GM18520 (cell line): ENCODE data around the gene STX12.

Experiments used
- ATAC-seq: cut with Tn5 transposase; IDR thresholded peaks from one replicate; pipeline ENCODE4 v1.9.1; 2021; ENCODE audit not compliant: unreplicated experiment

The STX12 gene

DNA sequence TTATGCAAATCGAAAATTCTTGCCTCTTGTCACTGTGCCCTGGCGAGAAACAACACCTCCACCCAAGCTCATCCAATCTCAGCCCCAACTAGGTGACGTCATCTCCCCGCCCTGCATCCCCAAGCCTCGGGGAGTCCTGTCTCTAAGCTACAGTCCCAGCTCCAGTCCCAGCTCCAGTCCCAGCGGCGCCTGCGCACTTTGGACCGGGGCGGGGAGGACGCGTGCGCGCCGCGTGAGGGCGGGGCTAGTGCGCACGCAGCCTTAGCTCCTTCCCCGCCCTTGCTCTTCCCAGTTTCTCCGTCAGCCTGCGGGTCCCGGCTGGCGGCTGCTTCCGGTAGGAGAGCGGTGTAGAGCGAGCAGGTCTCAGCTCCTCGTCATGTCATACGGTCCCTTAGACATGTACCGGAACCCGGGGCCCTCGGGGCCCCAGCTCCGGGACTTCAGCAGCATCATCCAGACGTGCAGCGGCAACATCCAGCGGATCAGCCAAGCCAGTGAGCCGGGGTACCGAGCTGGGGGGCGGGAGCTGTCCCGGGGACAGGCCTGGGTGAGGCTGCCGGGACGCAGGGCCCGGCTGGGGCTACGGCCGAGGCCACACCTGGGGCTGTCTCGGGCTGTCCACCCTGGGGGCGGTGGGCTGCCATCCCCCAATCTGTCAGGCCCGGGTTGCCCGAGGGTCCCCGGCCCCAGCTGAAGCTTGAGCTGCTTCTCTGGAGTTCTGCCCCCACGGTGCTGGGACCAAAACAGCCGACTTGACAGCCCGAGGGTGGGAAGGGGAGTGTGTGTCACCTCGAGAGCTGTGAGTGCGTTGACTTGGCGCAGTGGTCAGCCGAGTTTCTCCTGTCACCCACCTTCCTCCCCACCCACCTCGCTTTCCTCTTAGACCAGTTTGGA, at the start of gene STX12:
TSS of gene STX12 (plus strand) at position 288 of the 894 bp plus-strand sequence. CDS start at position 377, 89 bp downstream.
- peak; percentile 88 for ATAC-seq

DNA sequence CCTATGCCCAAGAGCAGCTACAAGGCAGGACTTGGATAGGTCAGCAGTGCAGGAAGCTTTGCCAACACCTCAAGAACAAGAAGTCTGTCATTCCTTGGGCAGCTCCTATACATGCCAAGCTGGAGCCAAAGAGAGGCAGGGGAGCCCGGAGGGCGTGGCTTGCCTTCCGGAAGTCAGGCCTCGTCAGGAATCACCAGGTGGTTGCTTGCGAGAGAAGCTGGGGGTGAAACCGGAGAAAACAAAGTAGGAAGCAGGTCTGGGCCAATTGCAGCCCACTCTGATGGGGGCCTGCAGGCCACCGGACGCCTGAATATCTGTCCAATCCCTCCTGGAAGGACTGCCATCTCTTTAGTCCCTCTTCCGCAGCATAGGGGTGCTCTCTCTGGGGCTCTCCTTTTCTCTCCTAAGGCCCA, 48.1 kb upstream of the STX12 start:
- no peak for ATAC-seq

DNA sequence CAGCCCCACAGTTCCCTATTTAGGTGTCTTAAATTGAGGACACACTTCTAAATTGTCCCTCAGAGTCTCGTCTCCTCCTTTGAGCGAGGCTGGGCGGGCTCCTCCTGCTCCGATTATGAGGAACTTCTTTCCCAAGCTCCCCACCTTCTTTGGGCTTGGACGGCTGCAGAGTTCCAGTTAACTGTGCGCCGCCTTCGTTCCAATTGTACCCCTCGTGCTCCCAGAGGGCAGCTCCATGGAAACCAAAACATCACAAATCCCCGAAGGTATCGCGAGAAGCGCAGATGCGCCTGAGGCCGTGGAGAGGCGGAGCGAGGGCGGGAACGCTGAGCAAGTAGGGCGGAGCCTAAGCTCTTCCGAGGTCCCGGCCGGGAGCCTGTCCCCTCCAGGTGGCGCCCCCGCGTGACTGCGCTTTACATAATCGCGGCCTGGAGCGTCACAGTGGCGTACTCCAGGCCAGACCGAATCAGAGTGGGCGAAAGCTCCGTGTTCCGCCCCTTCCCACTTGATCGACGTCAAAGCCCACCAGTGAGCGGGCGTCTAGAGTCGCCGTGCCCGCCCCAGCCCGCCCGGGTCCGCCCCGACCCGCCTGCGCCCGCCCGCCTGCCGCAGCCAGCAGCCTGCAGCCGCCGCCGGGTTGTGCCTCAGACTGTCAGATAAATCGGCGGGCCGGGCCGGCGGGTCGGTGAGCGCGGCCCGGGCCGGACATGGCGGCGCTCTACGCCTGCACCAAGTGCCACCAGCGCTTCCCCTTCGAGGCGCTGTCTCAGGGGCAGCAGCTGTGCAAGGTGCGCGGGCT, 47.4 kb upstream of the STX12 start, which contains the start of gene FAM76A:
TSS of gene FAM76A (plus strand) at position 588 of the 799 bp plus-strand sequence. CDS start at position 708, 120 bp downstream.
- ATAC-seq = peak; percentile 95

DNA sequence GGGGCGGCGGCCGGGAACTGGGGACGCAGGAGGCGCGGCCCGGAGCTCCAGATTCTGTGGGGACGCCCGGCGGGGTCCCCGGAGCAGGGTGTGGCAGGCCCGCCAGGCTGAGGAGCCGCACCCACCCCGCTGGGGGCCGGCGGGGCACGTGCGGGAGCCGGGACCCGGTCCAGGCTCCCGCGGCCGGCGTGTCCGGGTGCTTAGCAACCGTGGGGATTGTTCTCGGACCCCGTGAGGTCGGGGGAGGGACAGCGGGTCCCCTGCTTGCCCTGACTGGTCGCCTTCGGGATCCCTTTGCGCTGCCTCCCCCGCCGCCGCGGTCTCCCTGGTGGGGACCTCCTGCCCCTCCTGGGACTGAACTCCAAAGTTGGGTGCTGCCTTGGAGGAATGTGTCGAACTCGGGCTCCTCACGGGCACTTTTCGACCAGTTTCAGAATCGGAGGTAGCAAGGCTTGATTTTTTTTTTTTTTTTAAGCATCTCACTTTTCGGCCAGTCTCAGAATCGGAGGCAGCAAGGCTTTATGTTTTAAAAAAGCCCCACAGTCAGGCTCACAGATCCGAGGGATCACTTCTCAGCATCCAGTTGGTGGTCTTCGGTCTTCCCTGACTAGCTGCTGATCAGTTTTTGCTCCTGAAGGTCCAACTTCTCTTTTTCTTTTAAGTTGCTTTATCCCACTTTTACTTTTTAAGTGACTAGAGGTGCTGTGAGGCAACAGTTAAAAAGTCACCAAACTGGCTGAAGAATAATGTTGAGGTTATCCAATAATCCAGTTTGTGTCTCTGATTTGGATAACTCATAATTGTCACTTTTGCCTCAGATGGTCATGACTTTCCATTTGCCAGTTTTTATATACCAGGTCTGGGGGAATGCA, 46.6 kb upstream of the STX12 start:
- ATAC-seq = peak; percentile 14

DNA sequence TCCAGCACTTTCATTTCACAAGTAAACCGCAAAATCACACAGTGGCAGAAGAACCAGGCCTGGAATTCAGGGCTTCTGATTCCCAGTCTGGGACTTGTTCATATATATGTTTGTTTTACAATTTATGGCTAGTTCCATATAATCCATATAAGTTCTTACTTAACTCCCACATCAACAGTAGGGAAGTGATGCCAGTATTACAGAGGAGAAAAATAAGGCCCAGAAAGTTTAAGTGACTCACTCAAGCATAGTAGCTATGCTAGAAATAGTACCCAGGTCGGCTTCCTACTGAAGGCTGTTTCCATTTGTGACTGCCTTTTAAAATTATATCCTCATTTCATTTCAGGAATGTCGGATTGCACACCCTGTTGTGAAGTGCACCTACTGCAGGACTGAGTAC, 45.9 kb upstream of the STX12 start:
- no peak for ATAC-seq

DNA sequence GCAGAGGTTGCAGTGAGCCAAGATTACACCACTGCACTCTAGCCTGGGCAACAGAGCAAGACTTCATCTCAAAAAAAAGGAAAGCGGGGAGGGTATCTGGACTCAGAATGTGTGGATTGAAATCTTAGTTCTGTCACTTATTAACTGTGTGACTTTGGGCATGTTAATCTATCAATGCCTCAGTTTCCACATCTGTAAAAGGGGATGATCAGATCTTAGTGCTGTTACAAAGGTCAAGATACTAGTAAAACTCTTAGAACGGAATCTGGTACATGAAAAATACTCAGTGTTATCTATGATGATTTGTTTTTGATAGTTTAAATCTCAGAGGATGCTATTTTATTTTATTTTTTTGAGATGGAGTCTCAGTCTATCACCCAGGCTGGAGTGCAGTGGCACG, 36.8 kb upstream of the STX12 start:
- ATAC-seq = no peak

DNA sequence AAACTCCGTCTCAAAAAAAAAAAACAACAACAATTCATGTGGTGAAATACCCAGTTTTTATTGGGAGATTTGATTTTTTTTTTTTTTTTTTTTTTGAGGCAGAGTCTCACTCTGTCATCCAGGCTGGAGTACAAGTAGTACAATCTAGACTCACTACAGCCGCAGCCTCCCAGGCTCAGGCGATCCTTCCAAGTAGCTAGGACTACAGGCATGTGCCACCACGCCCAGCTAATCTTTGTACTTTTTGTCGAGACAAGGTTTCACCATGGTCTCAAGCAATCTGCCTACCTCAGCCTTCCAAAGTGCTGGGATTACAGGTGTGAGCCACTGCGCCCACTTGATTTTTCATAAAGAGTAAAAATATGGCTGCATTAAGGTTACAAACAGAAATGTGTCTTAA, 31.9 kb upstream of the STX12 start:
- ATAC-seq = no peak

DNA sequence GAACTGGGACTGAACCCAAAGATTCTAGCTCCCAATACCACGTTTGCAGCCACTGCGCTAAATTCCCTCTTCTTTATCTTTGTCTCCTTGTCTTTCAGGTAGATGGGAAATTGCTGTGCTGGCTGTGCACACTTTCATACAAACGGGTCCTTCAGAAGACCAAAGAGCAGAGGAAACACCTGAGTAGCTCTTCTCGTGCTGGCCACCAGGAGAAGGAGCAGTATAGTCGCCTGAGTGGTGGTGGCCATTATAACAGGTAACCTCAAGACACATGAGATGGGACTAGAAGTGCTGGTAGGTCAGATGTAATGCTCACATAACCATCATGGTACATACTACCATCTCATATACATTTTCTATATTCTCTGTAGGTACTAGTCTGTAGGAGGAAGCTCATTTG, 28.5 kb upstream of the STX12 start:
- ATAC-seq = no peak

DNA sequence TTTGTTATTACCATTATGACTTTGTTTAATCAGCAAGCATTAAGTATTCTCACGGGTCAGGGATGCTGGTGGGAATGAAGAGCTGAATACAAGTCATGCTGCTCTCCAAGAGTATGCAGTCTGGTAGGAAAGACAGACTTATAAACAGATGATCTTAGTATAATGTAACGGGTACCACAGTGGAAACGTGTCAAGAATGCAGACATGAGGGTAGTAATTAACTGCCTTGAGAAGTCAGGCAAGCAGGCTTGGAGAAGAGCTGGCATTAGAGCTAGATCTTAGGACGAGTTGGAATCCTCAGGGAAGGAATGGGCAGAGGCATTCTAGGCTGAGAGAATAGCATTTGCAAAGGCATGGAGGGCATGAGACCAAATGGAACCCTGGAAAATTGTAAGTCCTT, 27.6 kb upstream of the STX12 start:
- no peak for ATAC-seq

DNA sequence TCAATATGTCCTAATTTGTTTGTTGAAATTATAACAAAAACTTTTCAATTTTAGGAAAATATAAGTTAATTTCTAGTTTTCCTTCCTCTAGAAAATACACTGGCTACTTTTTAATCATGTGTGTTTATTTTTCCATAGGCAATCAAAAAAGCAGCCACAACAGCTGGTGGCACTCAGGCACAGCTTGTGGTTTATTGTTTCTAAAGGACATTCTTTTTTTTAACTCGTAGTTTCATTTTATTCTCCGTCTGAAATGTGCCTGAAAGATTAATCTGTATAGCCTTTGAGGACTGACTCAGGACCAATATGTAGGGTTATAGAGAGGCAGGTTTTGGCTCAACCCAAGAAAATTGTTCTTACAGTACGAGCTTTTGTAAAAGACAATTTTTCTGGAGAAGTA, 20.7 kb upstream of the STX12 start:
- ATAC-seq = no peak

DNA sequence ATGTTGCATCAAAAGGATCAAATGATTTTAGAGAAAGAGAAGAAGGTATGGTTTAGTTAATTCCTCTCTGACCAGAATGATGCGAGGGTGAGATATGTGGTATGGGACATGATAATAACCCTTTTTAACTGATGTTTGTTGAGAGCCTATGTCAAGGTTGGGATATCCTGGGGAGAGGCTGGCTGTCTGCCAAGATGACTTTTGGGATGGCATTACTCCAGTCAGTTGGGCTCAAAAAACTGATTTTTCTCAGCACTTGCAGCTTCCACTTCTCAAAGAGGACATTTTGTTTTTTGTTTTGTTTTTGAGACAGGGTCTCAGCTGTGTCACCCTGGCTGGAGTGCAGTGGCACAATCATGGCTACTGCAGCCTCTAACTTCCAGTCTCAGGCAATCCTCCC, 17.7 kb upstream of the STX12 start:
- ATAC-seq = no peak

DNA sequence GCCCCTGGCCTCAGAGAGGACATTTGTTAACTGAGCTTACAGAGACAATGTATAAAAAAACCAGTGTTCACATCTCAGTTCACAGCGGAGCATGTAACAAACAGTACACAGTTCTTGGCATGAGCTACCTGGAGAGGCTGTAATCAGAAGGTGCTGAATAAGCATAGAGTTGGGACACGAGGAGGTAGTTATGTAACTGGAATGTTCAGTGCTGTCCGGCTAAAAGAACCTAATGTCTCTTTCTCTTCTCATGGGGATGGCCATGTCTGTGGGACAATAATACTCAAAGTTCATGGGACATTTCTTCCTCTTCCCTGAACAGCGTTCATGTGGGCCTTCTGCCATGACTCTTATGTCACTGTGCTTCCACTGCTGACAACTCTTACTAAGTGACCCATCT, 17.2 kb upstream of the STX12 start:
- no peak for ATAC-seq

DNA sequence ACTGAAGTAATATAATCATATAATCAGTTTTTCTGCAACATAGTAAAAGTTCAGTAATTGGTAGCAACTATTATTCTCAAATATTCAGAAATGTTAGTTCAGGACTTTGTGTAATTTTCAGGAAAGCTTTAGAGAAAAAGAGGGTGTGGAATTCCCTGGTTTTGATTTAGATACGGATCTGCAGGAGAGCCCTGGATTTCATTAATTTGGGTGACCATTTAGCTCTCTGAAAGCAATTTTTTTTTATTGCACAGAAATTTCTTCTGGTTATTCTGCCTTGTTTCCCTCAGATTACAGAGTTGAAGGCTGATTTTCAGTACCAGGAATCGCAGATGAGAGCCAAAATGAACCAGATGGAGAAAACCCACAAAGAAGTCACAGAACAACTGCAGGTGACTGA, 13.8 kb upstream of the STX12 start:
- no peak for ATAC-seq

DNA sequence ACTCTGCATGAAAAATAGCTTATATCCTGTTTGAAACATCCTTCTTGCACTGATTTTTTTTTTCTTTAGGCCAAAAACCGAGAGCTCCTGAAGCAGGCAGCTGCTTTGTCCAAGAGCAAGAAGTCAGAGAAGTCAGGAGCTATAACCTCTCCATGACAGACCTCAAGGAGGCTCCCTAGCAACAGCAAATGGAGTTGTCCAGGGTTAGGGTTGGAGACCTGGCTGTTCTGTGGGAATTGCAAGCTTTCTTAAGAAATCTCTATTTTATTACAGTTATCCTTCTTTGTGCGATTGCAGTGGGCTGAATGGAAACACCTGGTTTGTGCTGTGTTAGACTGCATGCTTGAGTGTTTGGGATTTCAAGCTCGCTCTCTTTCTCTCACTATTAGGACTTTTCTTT, 12.6 kb upstream of the STX12 start:
- no peak for ATAC-seq

DNA sequence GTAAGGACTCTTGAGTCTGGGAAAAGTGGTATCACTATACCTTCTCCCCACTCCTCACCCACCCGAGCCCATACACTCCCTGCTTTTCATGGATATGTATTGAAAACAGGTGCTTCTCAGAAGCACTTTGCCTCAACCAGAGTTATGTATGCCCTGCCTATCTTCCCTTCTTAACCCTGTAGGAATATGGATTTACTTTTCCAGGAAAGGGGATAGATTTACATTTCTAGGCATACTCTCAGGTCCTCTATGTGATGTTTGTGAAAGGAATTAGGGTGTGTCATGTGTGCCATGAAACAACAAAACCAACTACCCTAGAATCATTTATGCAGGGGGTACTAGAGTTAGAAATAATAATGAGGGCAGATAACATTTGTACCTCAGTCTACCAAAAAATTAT, 11.0 kb upstream of the STX12 start:
- ATAC-seq = no peak

DNA sequence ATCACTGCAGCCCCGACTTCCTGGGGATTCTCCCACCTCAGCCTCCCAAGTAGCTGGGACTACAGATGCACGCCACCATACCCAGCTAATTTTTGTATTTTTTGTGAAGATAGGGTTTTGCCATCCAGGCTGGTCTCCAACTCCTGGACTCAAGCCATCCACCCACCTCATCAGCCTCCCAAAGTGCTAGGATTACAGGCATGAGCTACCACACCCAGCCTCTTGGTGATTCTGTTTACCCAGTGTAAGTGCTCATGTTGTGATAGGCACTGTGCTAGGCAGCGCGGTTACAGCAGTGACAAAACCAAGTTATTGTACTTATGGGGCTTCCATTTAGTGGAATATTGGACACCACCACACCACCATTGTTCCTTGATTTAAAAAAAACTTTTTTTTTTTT, 9.7 kb upstream of the STX12 start:
- no peak for ATAC-seq

DNA sequence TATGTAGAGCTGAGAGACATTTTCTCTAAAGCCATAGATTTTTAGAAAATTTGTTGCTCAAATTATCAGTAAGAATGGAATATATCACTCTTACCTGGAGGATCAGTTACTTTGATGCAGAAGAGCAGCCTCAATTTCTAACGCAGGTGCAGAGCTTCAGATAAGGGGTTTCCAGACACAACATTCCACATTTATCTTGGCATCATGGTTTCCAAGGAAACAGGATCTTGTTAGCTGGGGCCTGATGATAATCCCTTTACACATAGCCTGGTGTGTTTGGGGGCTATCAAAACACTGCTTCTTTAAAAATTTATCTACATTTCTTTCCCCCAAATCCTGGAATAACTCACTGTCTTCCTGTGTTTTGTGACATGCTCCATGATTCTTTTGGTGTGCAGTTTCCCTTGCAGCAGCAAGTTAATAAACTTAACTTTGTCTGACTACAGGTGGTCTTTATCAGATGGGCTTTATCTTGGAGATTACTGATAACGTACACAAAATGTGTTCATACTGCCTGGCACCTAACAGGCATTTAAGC, 2.7 kb upstream of the STX12 start:
- no peak for ATAC-seq

DNA sequence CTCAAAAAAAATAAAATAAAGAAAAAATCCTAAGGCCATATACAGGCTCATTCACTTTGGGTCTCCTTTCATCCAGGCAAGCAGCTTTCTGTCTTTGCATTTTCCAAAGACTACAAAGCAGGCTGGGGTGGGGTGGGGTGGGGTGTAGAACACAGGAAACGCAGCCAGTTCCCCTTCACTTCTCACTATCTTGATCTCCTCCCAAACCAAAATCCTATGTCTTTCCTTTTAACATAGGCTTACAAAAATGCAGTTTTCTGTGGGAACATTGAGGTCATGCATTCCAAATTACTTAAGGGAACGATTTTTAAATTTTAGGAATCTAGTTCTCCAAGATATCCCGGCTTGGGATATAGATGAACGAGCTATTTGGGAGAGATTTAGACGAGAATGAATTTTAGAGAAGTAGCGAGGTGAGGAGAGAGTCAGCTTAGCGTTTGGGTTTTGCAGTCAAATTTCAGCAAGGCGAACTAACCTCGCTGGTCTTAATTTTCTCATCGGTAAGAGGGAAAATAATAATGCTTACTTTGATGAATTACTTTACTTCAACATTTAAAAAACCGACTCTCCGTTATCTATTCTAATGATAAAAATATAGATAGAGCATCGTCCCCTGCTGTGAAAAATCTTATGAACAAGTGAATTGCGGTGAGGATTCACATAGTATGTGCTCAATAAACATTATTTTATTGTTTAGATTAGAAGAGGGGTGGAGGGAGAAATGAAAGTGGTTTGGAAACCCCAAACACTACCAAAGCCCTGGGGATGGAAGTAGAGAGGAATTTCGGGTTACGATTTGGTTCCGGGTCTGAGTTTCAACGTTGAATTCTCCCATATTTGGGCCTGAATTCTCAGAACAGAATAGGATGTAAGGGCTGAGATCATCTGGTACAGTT, 735 bp upstream of the STX12 start:
- ATAC-seq = no peak

DNA sequence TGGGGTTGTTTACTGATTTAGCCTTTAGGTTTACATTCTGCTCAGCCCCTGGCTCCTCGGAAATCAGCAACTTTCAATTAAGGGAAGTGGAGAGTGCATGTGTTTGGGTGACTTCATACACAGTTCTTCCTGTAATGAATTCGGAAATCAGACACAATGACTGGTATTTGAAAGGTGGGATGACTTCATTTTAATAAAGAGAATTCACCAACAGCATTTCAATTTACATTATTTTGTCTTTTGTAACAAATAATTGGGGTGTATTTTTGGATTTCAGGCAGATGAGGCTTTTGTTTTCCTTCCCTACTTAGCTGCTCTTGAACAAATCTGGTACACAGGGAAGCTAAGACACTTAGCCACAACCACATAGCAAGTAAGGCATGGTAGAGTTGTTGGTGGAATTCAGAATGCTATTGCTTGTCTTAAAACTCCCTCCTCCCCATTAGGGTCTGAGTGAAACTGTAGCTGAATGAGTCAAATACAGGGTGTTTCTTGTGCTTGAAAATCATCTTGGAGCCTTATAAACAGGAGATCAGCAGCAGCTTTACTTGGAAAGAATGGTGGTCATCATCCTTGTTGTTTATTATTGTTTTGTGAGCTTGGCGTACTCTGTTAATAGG, 917 bp downstream of the STX12 start:
- no peak for ATAC-seq
